Fibroblast of lung (primary cell): ENCODE data around the gene UNG.

Experiments
- EZH2 ChIP-seq: IDR thresholded peaks from 2 replicates; pipeline ENCODE4 v1.5.1; 2012; ENCODE audit warnings: low read length, control low read depth, mild to moderate bottlenecking; ENCODE audit errors: missing control alignments
- TF ChIP-seq, protein P1 (sequence below), 2 donors: IDR thresholded peaks in 1 of 2; conservative IDR thresholded peaks in 1 of 2; 1 replicate in 1 of 2; 2 replicates in 1 of 2; pipeline ENCODE4 v1.5.1; 2011 to 2012; ENCODE audit warnings: low read length in 2 of 2, control low read depth in 1 of 2, inconsistent platforms in 1 of 2, low read depth in 1 of 2, mild to moderate bottlenecking in 1 of 2

DNA sequence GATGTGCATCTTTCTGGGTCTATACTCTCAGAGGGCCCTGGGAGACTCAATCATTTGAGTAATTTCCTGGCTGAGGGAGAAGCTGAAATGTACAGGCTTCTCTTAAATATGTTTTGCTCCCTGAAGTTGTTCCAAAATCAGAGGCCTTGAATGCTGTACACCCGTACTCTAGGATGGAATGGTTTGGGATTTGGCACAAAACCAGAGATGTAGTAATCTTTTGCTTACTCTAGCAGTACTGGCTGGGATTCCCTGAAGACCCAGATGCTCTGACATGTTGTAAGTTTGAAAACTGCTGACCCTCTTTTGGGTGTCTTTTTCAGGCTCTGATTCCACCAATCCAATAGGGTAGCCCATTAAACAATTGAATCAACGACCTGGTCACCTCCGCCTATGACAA, 29.4 kb downstream of the UNG start:
- TF ChIP-seq, protein P1, sequence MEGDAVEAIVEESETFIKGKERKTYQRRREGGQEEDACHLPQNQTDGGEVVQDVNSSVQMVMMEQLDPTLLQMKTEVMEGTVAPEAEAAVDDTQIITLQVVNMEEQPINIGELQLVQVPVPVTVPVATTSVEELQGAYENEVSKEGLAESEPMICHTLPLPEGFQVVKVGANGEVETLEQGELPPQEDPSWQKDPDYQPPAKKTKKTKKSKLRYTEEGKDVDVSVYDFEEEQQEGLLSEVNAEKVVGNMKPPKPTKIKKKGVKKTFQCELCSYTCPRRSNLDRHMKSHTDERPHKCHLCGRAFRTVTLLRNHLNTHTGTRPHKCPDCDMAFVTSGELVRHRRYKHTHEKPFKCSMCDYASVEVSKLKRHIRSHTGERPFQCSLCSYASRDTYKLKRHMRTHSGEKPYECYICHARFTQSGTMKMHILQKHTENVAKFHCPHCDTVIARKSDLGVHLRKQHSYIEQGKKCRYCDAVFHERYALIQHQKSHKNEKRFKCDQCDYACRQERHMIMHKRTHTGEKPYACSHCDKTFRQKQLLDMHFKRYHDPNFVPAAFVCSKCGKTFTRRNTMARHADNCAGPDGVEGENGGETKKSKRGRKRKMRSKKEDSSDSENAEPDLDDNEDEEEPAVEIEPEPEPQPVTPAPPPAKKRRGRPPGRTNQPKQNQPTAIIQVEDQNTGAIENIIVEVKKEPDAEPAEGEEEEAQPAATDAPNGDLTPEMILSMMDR (conservative IDR thresholded peaks at IDR 0.05 in 1 of 2, IDR thresholded peaks at IDR 0.05 in 1 of 2; ENCODE audit: low read depth in 1 of 2, low read length in 2 of 2): no peak
- TF ChIP-seq EZH2: no peak
